Measurements from ENCODE around the gene ELMO1.

ELMO1 gene

GRCh38 chr7:36861656-36862055 lies 587.0 kb downstream of the ELMO1 start:
- no peak overlapping the region for H3K4me3 ChIP-seq (ENCODE audit: low read depth, low read length)
- no peak overlapping the region for H3K27ac ChIP-seq (ENCODE audit: low read depth, low read length)
- H3K36me3 ChIP-seq (ENCODE audit: control insufficient read depth, insufficient read depth, low read length): no peaks in the 10 kb centered on the region
- H3K4me1 ChIP-seq (ENCODE audit: control insufficient read depth, insufficient read depth, low read length): no peaks in the 10 kb centered on the region
- no peaks in the 10 kb centered on the region for H3K27me3 ChIP-seq (ENCODE audit: control insufficient read depth, insufficient read depth, low read length)
- no peaks in the 10 kb centered on the region for H3K9me3 ChIP-seq (ENCODE audit: control insufficient read depth, insufficient read depth, low read length)
- no peak overlapping the region for H3K9ac ChIP-seq (ENCODE audit: low read depth, low read length)

GRCh38 chr7:36860681-36861080 lies 588.0 kb downstream of the ELMO1 start:
- no peak overlapping the region for H3K4me3 ChIP-seq (ENCODE audit: low read depth, low read length)
- no peaks in the 10 kb centered on the region for H3K27me3 ChIP-seq (ENCODE audit: control insufficient read depth, insufficient read depth, low read length)
- no peaks in the 10 kb centered on the region for H3K36me3 ChIP-seq (ENCODE audit: control insufficient read depth, insufficient read depth, low read length)

GRCh38 chr7:36855330-36855729 lies 593.3 kb downstream of the ELMO1 start:
- Histone ChIP-seq H3K27me3 (ENCODE audit: control insufficient read depth, insufficient read depth, low read length) (no peaks in the 10 kb centered on the region), H3K36me3 (ENCODE audit: control insufficient read depth, insufficient read depth, low read length) (no peaks in the 10 kb centered on the region), H3K9me3 (ENCODE audit: control insufficient read depth, insufficient read depth, low read length) (no peaks in the 10 kb centered on the region)

More at GRCh38 chr7:36860681-36861080, 588.0 kb downstream of the ELMO1 start:
- Histone ChIP-seq H3K9ac (ENCODE audit: low read depth, low read length) (no peak overlapping the region), H3K9me3 (ENCODE audit: control insufficient read depth, insufficient read depth, low read length) (no peaks in the 10 kb centered on the region), H3K27ac (ENCODE audit: low read depth, low read length) (no peak overlapping the region), H3K4me1 (ENCODE audit: control insufficient read depth, insufficient read depth, low read length) (no peaks in the 10 kb centered on the region)

GRCh38 chr7:36854652-36855051 lies 594.0 kb downstream of the ELMO1 start:
- H3K27ac ChIP-seq (ENCODE audit: low read depth, low read length): no peak overlapping the region
- H3K27me3 ChIP-seq (ENCODE audit: control insufficient read depth, insufficient read depth, low read length): no peaks in the 10 kb centered on the region
- H3K4me3 ChIP-seq (ENCODE audit: low read depth, low read length): no peak overlapping the region
- no peaks in the 10 kb centered on the region for H3K36me3 ChIP-seq (ENCODE audit: control insufficient read depth, insufficient read depth, low read length)
- no peaks in the 10 kb centered on the region for H3K4me1 ChIP-seq (ENCODE audit: control insufficient read depth, insufficient read depth, low read length)
- H3K9me3 ChIP-seq (ENCODE audit: control insufficient read depth, insufficient read depth, low read length): no peaks in the 10 kb centered on the region
- no peak overlapping the region for H3K9ac ChIP-seq (ENCODE audit: low read depth, low read length)

More at GRCh38 chr7:36855330-36855729, 593.3 kb downstream of the ELMO1 start:
- Histone ChIP-seq H3K27ac (ENCODE audit: low read depth, low read length) (no peak overlapping the region), H3K4me3 (ENCODE audit: low read depth, low read length) (no peak overlapping the region), H3K9ac (ENCODE audit: low read depth, low read length) (no peak overlapping the region), H3K4me1 (ENCODE audit: control insufficient read depth, insufficient read depth, low read length) (no peaks in the 10 kb centered on the region)

- Histone ChIP-seq H3K9me3 (ENCODE audit: control insufficient read depth, insufficient read depth, low read length) (peaks cover 6% of the 10 kb centered on the region; the same call in 1 of the 2 replicates), H3K27me3 (ENCODE audit: control insufficient read depth, insufficient read depth, low read length) (no peaks in the 10 kb centered on the region), H3K9ac (ENCODE audit: low read depth, low read length) (no peak overlapping the region), H3K4me1 (ENCODE audit: control insufficient read depth, insufficient read depth, low read length) (no peaks in the 10 kb centered on the region), H3K27ac (ENCODE audit: low read depth, low read length) (no peak overlapping the region), H3K36me3 (ENCODE audit: control insufficient read depth, insufficient read depth, low read length) (no peaks in the 10 kb centered on the region), H3K4me3 (ENCODE audit: low read depth, low read length) (no peak overlapping the region)
These were observed 595.7 kb downstream of the ELMO1 start for GRCh38 chr7:36852931-36853330.

GRCh38 chr7:36852017-36852416 lies 596.6 kb downstream of the ELMO1 start:
- H3K9ac ChIP-seq (ENCODE audit: low read depth, low read length): no peak overlapping the region
- H3K27ac ChIP-seq (ENCODE audit: low read depth, low read length): no peak overlapping the region

GRCh38 chr7:36851382-36851781 lies 597.3 kb downstream of the ELMO1 start:
- Histone ChIP-seq H3K9me3 (ENCODE audit: control insufficient read depth, insufficient read depth, low read length) (peaks cover 9% of the 10 kb centered on the region; the same call in 1 of the 2 replicates), H3K27me3 (ENCODE audit: control insufficient read depth, insufficient read depth, low read length) (no peaks in the 10 kb centered on the region), H3K4me3 (ENCODE audit: low read depth, low read length) (no peak overlapping the region), H3K4me1 (ENCODE audit: control insufficient read depth, insufficient read depth, low read length) (no peaks in the 10 kb centered on the region), H3K27ac (ENCODE audit: low read depth, low read length) (no peak overlapping the region), H3K9ac (ENCODE audit: low read depth, low read length) (no peak overlapping the region), H3K36me3 (ENCODE audit: control insufficient read depth, insufficient read depth, low read length) (no peaks in the 10 kb centered on the region)

More at GRCh38 chr7:36852017-36852416, 596.6 kb downstream of the ELMO1 start:
- H3K27me3 ChIP-seq (ENCODE audit: control insufficient read depth, insufficient read depth, low read length): no peaks in the 10 kb centered on the region
- H3K36me3 ChIP-seq (ENCODE audit: control insufficient read depth, insufficient read depth, low read length): no peaks in the 10 kb centered on the region
- H3K9me3 ChIP-seq (ENCODE audit: control insufficient read depth, insufficient read depth, low read length): peaks cover 9% of the 10 kb centered on the region; the same call in 1 of the 2 replicates
- no peaks in the 10 kb centered on the region for H3K4me1 ChIP-seq (ENCODE audit: control insufficient read depth, insufficient read depth, low read length)
- H3K4me3 ChIP-seq (ENCODE audit: low read depth, low read length): no peak overlapping the region

GRCh38 chr7:36847946-36848345 lies 600.7 kb downstream of the ELMO1 start:
- Histone ChIP-seq H3K9me3 (ENCODE audit: control insufficient read depth, insufficient read depth, low read length) (peaks cover 9% of the 10 kb centered on the region; the same call in 1 of the 2 replicates), H3K9ac (ENCODE audit: low read depth, low read length) (no peak overlapping the region), H3K27ac (ENCODE audit: low read depth, low read length) (no peak overlapping the region), H3K4me3 (ENCODE audit: low read depth, low read length) (no peak overlapping the region), H3K4me1 (ENCODE audit: control insufficient read depth, insufficient read depth, low read length) (no peaks in the 10 kb centered on the region), H3K36me3 (ENCODE audit: control insufficient read depth, insufficient read depth, low read length) (no peaks in the 10 kb centered on the region), H3K27me3 (ENCODE audit: control insufficient read depth, insufficient read depth, low read length) (no peaks in the 10 kb centered on the region)

- Histone ChIP-seq H3K9ac (ENCODE audit: low read depth, low read length) (no peak overlapping the region), H3K4me1 (ENCODE audit: control insufficient read depth, insufficient read depth, low read length) (no peaks in the 10 kb centered on the region), H3K9me3 (ENCODE audit: control insufficient read depth, insufficient read depth, low read length) (peaks cover 9% of the 10 kb centered on the region; the same call in 1 of the 2 replicates), H3K27ac (ENCODE audit: low read depth, low read length) (no peak overlapping the region), H3K4me3 (ENCODE audit: low read depth, low read length) (no peak overlapping the region), H3K36me3 (ENCODE audit: control insufficient read depth, insufficient read depth, low read length) (no peaks in the 10 kb centered on the region), H3K27me3 (ENCODE audit: control insufficient read depth, insufficient read depth, low read length) (no peaks in the 10 kb centered on the region)
These were observed 604.3 kb downstream of the ELMO1 start for GRCh38 chr7:36844374-36844773.

GRCh38 chr7:36840904-36841303 lies 607.8 kb downstream of the ELMO1 start:
- Histone ChIP-seq H3K4me1 (ENCODE audit: control insufficient read depth, insufficient read depth, low read length) (no peaks in the 10 kb centered on the region), H3K9ac (ENCODE audit: low read depth, low read length) (no peak overlapping the region), H3K27me3 (ENCODE audit: control insufficient read depth, insufficient read depth, low read length) (no peaks in the 10 kb centered on the region), H3K36me3 (ENCODE audit: control insufficient read depth, insufficient read depth, low read length) (no peaks in the 10 kb centered on the region), H3K27ac (ENCODE audit: low read depth, low read length) (no peak overlapping the region), H3K4me3 (ENCODE audit: low read depth, low read length) (no peak overlapping the region), H3K9me3 (ENCODE audit: control insufficient read depth, insufficient read depth, low read length) (no peaks in the 10 kb centered on the region)

- no peaks in the 10 kb centered on the region for H3K9me3 ChIP-seq (ENCODE audit: control insufficient read depth, insufficient read depth, low read length)
- H3K4me1 ChIP-seq (ENCODE audit: control insufficient read depth, insufficient read depth, low read length): no peaks in the 10 kb centered on the region
- H3K27me3 ChIP-seq (ENCODE audit: control insufficient read depth, insufficient read depth, low read length): no peaks in the 10 kb centered on the region
- H3K4me3 ChIP-seq (ENCODE audit: low read depth, low read length): no peak overlapping the region
- H3K36me3 ChIP-seq (ENCODE audit: control insufficient read depth, insufficient read depth, low read length): no peaks in the 10 kb centered on the region
- no peak overlapping the region for H3K27ac ChIP-seq (ENCODE audit: low read depth, low read length)
- H3K9ac ChIP-seq (ENCODE audit: low read depth, low read length): no peak overlapping the region
These were observed 609.9 kb downstream of the ELMO1 start for GRCh38 chr7:36838616-36839225.

All from HUES48 (cell line).